ENCODE results near the gene CYTL1.

- TF ChIP-seq MYC (IDR thresholded peaks at IDR 0.05; ENCODE audit: borderline replicate concordance, low read length) (no peak), CTCF (IDR thresholded peaks at IDR 0.05) (no peak)
Measured at GRCh38 chr4:4981827-4982226, 37.4 kb downstream of the CYTL1 start.
